HG03097 (cell line): ENCODE results near the gene CSTB.

Source experiments
- ATAC-seq: cut with Tn5 transposase; IDR thresholded peaks from one replicate; pipeline ENCODE4 v1.9.1; 2021; ENCODE audit not compliant: unreplicated experiment, low FRiP score

Gene CSTB

GRCh38 chr21:43793243-43793642 is 17.1 kb upstream of the CSTB start:
- no peak for ATAC-seq

- no peak for ATAC-seq
Observed at GRCh38 chr21:43792406-43792805, 16.3 kb upstream of the CSTB start.

DNA sequence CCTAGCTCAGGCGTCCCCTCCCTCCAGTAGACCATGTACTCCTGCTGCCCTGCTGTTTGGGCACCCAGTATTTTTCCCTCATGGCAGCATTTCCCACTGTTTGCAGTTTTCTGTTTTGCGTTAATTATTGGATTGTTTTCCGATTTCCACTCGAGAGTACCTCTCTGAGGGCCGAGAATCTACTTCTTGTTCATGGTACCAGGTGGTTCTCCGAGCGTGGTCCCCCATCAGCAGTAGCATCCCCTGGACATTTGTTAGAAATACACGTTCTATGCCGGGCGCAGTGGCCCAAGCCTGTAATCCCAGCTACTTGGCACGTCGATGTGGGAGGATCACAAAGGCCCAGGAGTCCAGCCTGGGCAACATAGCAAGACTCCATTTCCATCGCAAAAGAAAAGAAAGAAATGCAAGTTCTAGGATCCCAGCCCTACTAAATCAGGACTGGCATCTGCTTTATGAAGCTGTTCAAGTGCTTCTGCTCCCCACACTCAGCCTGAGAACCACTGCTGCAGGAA is 14.0 kb upstream of the CSTB start:
- no peak for ATAC-seq

- peak; percentile 80 for ATAC-seq
Observed at GRCh38 chr21:43789276-43790009, 13.3 kb upstream of the CSTB start, which contains the start of gene RRP1. Gene RRP1, plus strand, starts transcription at chr21:43789577. Its CDS starts 53 bp downstream, at chr21:43789630.

- ATAC-seq: no peak
Observed at GRCh38 chr21:43786807-43787440, 10.8 kb upstream of the CSTB start.

GRCh38 chr21:43786300-43786806 is 10.2 kb upstream of the CSTB start:
- no peak for ATAC-seq

DNA sequence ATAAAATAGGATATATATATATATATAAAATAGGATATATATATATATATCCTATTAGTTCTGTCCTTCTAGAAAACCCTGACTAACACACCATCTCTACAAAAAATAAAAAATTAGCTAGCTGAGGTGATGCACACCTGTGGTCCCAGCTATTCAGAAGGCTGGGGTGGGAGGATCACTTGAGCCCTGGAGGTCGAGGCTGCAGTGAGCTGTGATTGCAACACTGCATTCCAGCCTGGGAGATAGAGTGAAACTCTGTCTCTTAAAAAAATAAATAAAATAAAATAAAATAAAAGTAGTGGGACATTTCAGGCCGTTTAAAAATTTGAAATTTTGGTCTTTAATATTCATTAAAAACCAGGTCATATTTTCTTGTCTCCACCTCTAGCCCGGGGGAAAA is 9.0 kb upstream of the CSTB start:
- ATAC-seq: no peak

GRCh38 chr21:43783098-43783700 is 7.1 kb upstream of the CSTB start:
- ATAC-seq: no peak

- no peak for ATAC-seq
Observed at GRCh38 chr21:43782431-43783097, 6.5 kb upstream of the CSTB start.

DNA sequence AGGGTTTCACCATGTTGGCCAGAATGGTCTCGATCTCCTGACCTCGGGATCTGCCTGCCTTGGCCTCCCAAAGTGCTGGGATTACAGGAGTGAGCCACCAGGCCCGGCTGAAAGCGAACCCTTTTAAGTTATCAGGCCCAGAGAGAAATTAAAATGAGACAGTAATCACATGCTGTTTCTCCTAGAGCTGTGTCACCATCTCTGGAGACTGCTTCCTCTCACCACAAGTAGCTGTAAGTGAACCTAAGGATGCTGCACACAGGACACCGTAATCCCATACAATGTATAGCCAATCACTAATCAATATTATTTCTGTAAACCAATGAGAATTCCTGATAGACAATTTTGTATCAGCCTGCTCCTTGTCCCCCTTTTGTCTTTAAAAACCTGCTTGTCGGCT is 5.7 kb upstream of the CSTB start:
- no peak for ATAC-seq

GRCh38 chr21:43779660-43780059 is 3.6 kb upstream of the CSTB start:
- ATAC-seq: no peak

DNA sequence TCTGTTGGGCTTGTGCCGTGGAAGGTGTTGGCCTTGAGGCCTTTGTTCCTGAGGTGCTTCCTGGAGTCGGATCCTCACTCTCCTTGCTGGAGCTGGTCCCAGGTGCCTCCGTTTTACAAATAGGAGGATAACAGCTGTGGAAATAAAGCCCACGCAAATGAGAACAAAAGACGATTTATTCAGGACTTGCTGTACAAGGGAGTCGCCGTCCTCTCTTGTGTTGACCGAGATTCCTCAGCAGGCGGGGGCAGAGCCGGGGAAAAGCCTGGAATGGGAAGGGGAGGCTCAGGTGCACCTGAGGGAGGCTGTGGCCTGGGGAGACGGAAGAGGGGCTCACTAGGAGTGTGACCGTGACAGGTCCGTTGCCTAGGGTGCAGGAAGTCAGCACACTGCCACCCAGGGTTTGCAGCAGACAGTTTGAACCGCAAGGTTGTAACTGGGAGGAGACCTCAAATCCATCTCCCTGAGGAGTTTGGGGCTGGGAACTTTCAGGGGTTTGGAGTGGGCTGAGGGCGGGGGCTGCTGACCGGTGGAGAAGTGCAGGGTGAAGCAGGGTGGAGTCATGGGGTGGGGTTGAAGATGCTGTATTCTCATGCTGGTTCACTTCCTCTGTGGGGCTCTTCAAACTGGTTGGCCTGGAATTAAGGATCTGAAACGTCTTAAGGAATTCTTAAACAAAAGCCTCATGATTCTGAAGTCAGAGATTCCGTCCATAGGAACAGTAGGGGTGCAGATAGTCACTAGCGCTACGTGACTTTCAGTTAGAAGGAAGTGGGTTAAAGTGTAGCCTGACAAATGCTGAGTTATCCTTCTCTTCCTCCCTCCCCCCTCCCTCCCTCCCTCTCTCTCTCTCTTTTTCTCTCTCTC is 2.6 kb upstream of the CSTB start:
- no peak for ATAC-seq

- no peak for ATAC-seq
Observed at GRCh38 chr21:43777953-43778352, 1.8 kb upstream of the CSTB start.

GRCh38 chr21:43775190-43775589 is 918 bp downstream of the CSTB start:
- no peak for ATAC-seq

- no peak for ATAC-seq
Observed at GRCh38 chr21:43774163-43774562, 1.9 kb downstream of the CSTB start.

GRCh38 chr21:43772425-43772821 is 3.7 kb downstream of the CSTB start:
- no peak for ATAC-seq

GRCh38 chr21:43771698-43772424 is 4.2 kb downstream of the CSTB start:
- no peak for ATAC-seq

DNA sequence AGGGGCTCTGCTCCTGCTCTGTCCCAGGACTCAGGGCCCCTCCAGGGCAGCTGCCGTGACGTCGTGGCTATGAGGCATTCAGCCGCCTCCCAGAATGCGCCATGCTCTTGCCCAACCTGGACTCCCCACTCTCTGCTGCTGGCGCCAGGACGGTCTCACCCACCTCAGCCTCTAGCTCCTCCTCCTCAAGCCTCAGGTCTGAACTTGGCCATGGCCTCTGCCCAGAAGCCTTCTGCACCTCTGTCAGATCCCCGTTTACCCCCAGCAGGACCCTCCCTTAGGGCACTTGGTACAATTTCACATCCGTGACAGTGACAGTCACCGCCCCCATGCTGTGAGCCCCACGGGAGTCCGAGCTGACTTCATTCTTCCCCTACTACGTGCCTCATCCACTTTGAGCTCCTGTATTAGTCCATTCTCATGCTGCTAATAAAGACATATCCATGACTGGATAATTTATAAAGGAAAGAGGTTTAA is 4.9 kb downstream of the CSTB start:
- no peak for ATAC-seq

GRCh38 chr21:43770066-43770655 is 5.9 kb downstream of the CSTB start:
- no peak for ATAC-seq
